ES-I3 (cell line): ENCODE data around the gene MACROD2.
"Not testable (repeated sequence)": the region's sequence is repeated elsewhere in the genome, so short reads cannot be mapped to it uniquely, and the experiment has no call there.

ENCODE experiments used
- H3K36me3 ChIP-seq: 2 replicates; pipeline ENCODE4 v1.6.1; 2013; ENCODE audit warnings: mild to moderate bottlenecking, low read length, control low read depth, moderate library complexity; ENCODE audit not compliant: insufficient read depth
- H3K4me1 ChIP-seq: 2 replicates; pipeline ENCODE4 v1.6.1; 2013; ENCODE audit warnings: mild to moderate bottlenecking, control low read depth, low read length; ENCODE audit not compliant: insufficient read depth
- H3K9ac ChIP-seq: 2 replicates; pipeline ENCODE4 v1.6.1; 2013; ENCODE audit warnings: low read depth, mild to moderate bottlenecking, low read length, moderate library complexity
- H3K9me3 ChIP-seq: 2 replicates; pipeline ENCODE4 v1.6.1; 2013; ENCODE audit warnings: mild to moderate bottlenecking, low read length, moderate library complexity; ENCODE audit not compliant: control insufficient read depth, insufficient read depth

MACROD2 gene

GRCh38 chr20:14453259-14453658, 457.9 kb downstream of the MACROD2 start:
- H3K9ac ChIP-seq, result no peak overlapping the region
- H3K9me3 ChIP-seq, result no peaks in the 10 kb centered on the region
- H3K4me1 ChIP-seq, result no peaks in the 10 kb centered on the region
- H3K36me3 ChIP-seq, result no peaks in the 10 kb centered on the region

DNA sequence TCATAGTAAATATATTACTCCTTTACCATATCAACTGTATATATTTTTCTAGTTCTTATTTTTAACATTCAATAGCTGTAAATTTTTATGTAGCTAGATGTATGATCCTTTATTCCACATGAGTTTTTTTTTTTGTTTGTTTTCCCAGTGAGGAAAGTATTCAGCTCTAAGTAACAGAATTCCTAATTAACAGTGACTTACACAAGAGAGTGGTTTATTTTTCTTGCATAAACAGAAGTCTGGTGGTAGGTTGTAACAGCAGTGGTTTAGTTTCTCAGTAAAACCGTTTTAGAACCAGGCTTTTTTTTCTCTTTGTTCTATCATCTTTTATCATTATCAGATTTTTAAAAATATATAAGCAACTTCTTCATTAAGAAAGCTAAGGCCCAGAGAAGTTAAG, 459.0 kb downstream of the MACROD2 start:
- no peak overlapping the region for H3K9ac ChIP-seq
- no peaks in the 10 kb centered on the region for H3K9me3 ChIP-seq
- no peaks in the 10 kb centered on the region for H3K36me3 ChIP-seq
- no peaks in the 10 kb centered on the region for H3K4me1 ChIP-seq

- H3K4me1 ChIP-seq, H3K9ac ChIP-seq, H3K36me3 ChIP-seq, H3K9me3 ChIP-seq: not testable (repeated sequence)
Observed at GRCh38 chr20:14467104-14467827, 471.9 kb downstream of the MACROD2 start.

DNA sequence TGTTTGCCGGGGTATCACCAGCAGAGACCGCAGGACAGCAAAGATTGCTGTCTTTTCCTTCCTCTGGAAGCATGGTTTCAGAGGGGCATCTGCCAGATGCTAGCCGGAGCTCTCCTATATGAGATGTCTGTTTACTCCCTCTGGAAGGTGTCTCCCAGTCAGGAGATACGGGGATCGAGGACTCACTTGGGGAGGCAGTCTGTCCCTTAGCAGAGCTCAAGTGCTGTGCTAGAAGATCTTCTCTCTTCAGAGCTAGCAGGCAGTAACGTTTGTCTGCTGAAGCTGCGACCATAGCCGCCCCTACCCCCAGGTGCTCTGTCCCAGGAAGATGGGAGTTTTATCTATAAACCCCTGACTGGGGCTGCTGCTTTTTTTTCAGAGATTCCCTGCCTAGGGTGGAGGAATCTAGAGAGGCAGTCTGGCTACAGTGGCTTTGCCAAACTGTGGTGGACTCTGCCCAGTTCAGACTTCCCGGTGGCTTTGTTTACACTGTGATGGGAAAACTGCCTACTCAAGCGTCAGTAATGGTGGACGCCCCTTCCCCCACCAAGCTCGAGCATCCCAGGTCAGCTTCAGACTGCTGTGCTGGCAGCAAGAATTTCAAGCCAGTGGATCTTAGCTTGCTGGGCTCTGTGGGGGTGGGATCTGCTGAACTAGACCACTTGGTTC, 475.0 kb downstream of the MACROD2 start:
- Histone ChIP-seq H3K36me3 (peaks cover 2% of the 10 kb centered on the region; the same call in 1 of the 2 replicates), H3K9me3 (peaks cover 4% of the 10 kb centered on the region; the same call in 1 of the 2 replicates), H3K9ac (no peak overlapping the region), H3K4me1 (peaks cover 5% of the 10 kb centered on the region; the same call in 1 of the 2 replicates)

DNA sequence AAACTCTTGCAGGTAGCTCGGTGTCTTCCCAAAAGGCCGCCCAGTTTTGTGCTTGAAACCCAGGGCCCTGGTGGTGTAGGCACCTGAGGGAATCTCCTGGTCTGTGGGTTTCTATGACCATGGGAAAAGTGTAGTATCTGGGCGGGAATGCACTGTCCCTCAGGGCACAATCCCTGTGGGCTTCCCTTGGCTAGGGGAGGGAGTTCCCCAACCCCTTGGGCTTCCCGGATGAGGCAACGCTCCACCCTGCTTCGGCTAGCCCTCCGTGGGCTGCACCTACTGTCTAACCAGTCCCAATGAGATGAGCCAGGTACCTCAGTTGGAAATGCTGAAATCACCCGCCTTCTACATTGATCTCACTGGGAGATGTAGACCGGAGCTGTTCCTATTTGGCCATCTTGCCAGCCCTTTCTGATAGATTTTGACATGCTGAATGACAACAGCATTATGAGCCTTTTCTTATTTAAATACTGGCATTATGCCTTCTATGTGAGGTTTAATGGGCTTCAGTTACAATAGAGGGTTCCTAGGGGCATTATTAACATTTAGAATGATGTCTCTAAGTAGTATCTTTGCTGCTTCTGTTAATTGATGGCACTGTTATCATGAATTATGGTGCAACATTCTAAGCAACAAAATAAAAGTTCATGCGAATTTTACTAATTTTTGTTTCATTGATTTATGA, 475.8 kb downstream of the MACROD2 start:
- peak overlapping the region; percentile 3; the same call in 1 of the 2 replicates for H3K9ac ChIP-seq
- H3K36me3 ChIP-seq, result peaks cover 2% of the 10 kb centered on the region; the same call in 1 of the 2 replicates
- peaks cover 4% of the 10 kb centered on the region; the same call in 1 of the 2 replicates for H3K9me3 ChIP-seq

DNA sequence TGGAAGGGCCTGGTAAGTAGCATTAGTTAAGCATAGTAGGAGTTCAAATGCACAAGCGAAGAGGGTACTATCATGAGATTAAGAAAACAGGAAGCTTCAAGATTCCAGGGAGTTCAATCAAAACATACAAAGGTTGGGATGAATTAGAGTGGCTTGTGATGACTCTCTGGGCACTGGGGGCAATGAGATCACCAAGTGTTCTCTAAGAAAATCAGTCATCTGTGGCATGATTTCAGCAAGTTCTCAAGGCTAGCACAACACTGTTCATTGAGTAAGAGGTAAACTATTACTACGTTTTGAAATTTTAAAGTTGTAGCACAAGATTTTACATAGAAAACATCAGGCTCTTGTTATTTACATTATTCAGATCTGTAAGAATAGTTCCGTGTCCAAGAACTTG, 481.8 kb downstream of the MACROD2 start:
- Histone ChIP-seq H3K9ac (no peak overlapping the region), H3K36me3 (no peaks in the 10 kb centered on the region), H3K9me3 (no peaks in the 10 kb centered on the region), H3K4me1 (no peaks in the 10 kb centered on the region)

More for the DNA sequence above, 475.8 kb downstream of the MACROD2 start:
- peaks cover 5% of the 10 kb centered on the region; the same call in 1 of the 2 replicates for H3K4me1 ChIP-seq

- no peaks in the 10 kb centered on the region for H3K36me3 ChIP-seq
Observed at GRCh38 chr20:14478126-14478525, 482.8 kb downstream of the MACROD2 start.

DNA sequence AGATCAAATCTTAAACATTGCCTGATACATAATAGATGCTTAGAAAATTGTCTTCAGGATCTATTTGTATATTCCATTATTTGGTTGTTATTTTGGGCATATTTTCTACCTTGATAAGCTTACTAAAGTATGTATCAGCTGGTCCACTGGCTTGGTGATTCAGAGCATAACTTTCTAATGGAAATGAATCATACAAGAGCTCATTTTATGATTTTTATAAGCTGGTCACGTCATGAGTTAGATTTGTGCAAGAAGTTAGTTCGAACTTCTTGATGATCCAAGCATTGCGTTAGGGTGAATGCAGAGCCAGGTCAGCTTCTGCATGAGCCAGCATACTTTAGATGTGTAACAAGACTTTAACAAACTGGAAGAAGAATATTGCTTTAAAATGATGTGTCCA, 486.5 kb downstream of the MACROD2 start:
- Histone ChIP-seq H3K36me3 (no peaks in the 10 kb centered on the region), H3K9me3 (no peaks in the 10 kb centered on the region), H3K9ac (no peak overlapping the region), H3K4me1 (no peaks in the 10 kb centered on the region)

More at GRCh38 chr20:14478126-14478525, 482.8 kb downstream of the MACROD2 start:
- Histone ChIP-seq H3K9me3 (no peaks in the 10 kb centered on the region), H3K4me1 (no peaks in the 10 kb centered on the region), H3K9ac (no peak overlapping the region)

- H3K36me3 ChIP-seq, result no peaks in the 10 kb centered on the region
- H3K9ac ChIP-seq, result no peak overlapping the region
- H3K9me3 ChIP-seq, result no peaks in the 10 kb centered on the region
- H3K4me1 ChIP-seq, result no peaks in the 10 kb centered on the region
Observed at GRCh38 chr20:14488212-14488611, 492.9 kb downstream of the MACROD2 start.

- H3K4me1 ChIP-seq, result no peaks in the 10 kb centered on the region
- H3K9ac ChIP-seq, result no peak overlapping the region
- H3K9me3 ChIP-seq, result no peaks in the 10 kb centered on the region
- no peaks in the 10 kb centered on the region for H3K36me3 ChIP-seq
Observed at GRCh38 chr20:14488756-14489479, 493.6 kb downstream of the MACROD2 start.

DNA sequence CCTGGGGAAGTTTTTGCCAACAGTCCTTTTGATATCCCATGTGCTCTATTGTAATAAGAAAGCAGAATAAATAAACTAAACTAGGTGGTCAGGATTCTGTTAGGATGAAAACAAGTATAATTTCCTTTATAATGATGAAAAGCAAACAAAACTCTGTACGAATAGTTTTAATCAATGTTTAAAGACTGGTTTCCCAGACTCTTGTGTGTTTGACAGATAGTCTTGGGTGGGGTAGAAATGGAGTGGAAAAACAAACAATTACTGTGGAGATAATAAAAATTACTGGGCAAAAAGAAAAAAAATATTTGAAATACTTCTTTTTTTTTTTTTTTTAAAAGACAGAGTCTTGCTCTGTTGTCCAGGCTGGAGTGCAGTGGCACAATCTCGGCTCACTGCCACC, 494.2 kb downstream of the MACROD2 start:
- Histone ChIP-seq H3K4me1 (no peaks in the 10 kb centered on the region), H3K9me3 (no peaks in the 10 kb centered on the region), H3K9ac (no peak overlapping the region), H3K36me3 (no peaks in the 10 kb centered on the region)

DNA sequence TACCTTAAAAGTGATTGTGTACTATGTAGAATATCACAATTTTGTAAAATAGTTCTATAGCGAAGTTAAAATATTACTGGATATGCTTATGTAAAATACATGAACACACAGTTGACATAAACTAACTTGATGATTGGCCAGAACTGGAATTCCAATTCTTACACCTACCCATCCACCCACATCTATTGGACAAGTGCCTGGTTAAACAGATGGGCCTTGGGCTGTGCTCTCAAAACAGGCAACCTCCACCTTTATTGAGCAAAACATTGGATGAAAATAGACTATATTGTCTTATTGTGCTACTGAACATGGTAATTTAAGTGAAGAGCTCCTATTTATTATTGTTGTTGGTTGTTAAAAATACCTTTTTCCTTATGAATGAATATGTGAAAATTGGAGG, 496.1 kb downstream of the MACROD2 start:
- H3K36me3 ChIP-seq, result no peaks in the 10 kb centered on the region
- H3K4me1 ChIP-seq, result no peaks in the 10 kb centered on the region
- no peak overlapping the region for H3K9ac ChIP-seq
- H3K9me3 ChIP-seq, result no peaks in the 10 kb centered on the region

- H3K9ac ChIP-seq, result no peak overlapping the region
- no peaks in the 10 kb centered on the region for H3K9me3 ChIP-seq
- H3K36me3 ChIP-seq, result no peaks in the 10 kb centered on the region
- no peaks in the 10 kb centered on the region for H3K4me1 ChIP-seq
Observed at GRCh38 chr20:14493408-14493807, 498.1 kb downstream of the MACROD2 start.

- H3K9me3 ChIP-seq, result no peaks in the 10 kb centered on the region
- no peaks in the 10 kb centered on the region for H3K36me3 ChIP-seq
- no peak overlapping the region for H3K9ac ChIP-seq
- no peaks in the 10 kb centered on the region for H3K4me1 ChIP-seq
Observed at GRCh38 chr20:14494355-14494754, 499.0 kb downstream of the MACROD2 start.
